Measurements from ENCODE around the gene ZSCAN1.

ZSCAN1 gene

DNA sequence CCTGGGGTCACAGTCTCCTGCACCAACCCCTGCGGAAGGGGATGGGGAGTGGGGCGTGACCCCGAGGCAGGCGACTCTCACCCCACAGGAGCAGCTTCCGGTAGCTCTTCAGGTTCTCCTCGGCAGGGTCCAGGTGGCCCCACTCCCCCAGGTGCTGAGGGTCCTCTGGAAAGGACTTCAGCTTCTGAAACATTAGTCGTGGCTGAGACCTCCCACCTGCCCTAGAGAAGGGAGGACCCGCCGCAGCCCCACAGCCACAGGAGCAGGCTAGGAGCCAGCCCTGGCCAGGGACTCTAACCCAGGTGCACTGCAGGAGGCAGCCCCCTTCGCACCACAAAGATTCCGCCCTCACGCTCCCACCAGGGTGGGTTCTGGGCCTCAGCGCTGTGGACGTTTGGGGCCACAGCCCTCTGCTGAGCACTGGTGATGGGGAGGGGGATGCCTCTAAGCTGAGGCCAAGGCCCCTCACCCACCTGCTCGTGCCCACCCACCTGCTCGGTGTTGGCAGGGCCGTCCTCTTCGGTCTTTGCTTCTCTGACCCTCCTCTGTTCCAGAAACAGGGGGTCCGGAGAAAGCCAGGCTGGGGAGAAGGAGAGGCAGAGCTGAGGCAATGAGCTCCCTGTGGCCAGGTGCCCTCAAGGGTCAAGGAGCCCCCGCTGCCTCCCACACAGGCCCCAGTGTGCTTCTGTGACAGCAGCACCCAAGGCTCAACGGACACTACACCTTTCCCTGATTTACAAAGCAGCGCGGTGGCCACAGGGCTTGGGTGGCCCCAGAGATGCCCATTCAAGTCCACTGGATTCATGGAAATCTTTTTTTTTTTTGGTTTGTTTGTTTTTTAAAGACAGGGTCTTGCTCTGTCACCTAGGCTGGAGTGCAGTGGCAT lies 53.2 kb downstream of the ZSCAN1 start:
- ChIA-PET CTCF (no interaction called here), POLR2A (ENCODE audit: low non-redundant PET) (no interaction called here)
- TF ChIP-seq, protein P1, sequence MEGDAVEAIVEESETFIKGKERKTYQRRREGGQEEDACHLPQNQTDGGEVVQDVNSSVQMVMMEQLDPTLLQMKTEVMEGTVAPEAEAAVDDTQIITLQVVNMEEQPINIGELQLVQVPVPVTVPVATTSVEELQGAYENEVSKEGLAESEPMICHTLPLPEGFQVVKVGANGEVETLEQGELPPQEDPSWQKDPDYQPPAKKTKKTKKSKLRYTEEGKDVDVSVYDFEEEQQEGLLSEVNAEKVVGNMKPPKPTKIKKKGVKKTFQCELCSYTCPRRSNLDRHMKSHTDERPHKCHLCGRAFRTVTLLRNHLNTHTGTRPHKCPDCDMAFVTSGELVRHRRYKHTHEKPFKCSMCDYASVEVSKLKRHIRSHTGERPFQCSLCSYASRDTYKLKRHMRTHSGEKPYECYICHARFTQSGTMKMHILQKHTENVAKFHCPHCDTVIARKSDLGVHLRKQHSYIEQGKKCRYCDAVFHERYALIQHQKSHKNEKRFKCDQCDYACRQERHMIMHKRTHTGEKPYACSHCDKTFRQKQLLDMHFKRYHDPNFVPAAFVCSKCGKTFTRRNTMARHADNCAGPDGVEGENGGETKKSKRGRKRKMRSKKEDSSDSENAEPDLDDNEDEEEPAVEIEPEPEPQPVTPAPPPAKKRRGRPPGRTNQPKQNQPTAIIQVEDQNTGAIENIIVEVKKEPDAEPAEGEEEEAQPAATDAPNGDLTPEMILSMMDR (conservative IDR thresholded peaks at IDR 0.05; ENCODE audit: low read depth), result no peak
- DNase-seq (ENCODE audit: low spot score), result no peak
- no peak overlapping the region for H3K27ac ChIP-seq

DNA sequence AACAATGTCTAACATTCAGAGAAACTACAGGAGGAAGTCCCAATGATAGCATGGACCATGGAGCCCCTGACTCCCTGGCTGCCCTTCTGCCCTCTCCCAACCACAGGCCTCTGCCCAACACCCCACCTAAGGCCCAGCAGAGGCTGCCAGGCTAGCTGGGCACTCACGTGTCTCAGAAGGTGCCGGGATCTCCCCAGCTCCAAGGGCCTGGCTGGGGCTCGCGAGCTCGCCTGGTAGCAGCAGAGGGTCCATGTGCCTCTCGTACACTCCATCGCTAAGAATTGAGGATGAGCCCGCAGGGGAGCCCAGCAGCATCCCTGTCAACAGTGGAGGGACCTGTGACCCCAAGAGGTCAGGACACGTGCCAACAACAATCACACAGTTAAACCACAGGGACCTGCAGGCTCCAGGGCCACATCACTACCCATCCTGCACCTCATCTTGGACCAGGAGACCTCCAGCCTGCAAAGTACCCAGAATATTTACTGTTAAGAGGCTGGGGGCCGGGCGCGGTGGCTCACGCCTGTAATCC lies 54.8 kb downstream of the ZSCAN1 start:
- TF ChIP-seq, protein P1 (conservative IDR thresholded peaks at IDR 0.05; ENCODE audit: low read depth), result no peak
- no peak for DNase-seq (ENCODE audit: low spot score)
- no peak overlapping the region for H3K27ac ChIP-seq
- CTCF ChIA-PET, result no interaction called here
- POLR2A ChIA-PET (ENCODE audit: low non-redundant PET), result no interaction called here

DNA sequence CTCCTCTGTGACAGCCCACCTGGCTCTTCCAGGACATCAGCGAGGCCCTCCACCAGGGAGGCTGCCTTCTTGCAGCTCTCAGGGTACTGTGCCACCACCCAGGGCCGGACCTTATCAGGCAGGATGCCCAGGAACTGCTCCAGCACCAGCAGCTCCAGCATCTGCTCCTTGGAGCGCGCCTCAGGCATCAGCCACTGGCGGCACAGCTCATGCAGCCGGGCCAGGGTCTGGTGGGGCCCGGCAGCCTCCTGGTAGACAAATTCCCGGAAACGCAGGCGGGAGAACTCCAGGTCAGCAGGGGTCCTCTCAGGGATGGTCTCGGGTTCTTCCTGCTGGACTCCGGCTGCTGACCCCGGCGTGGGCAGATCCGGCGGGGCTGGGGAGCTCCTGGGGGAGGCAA lies 56.0 kb downstream of the ZSCAN1 start:
- no peak overlapping the region for H3K27ac ChIP-seq
- TF ChIP-seq, protein P1 (conservative IDR thresholded peaks at IDR 0.05; ENCODE audit: low read depth), result no peak
- ChIA-PET POLR2A (ENCODE audit: low non-redundant PET) (no interaction called here), CTCF (no interaction called here)
- no peak for DNase-seq (ENCODE audit: low spot score)

DNA sequence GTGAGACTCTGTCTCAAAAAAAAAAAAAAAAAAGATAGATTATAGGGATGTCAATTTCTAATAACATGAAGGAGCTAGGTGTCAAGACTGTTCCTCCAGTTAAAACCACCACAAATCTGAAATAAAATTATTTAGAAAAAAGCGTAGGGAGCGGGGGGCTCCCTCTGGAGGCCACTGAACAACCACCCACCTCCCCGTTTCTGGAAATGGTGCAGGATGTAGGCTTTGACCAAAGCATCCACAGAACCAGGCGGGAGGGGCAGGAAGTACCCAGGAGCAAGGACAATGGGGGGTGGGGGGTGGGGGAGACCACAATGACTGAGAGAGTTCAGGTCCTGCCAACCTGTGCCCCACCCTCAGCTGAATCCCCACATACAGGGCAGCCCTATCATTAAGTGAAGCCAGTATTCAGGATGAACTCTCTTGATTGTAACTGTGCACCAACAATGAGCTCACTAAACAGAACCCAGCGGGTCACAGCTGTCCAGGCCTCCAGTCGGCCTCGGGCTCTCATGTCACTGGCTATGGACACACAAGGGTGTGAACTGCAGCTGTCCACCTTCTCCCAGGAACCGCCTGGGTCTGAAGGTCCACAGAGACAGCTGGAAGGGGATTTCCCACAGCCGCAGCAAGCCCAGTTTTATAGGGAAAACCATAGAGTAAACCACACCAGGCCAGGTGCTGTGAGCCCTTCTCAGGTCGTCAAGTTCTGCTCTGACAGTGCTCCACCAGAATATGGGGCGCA lies 57.6 kb downstream of the ZSCAN1 start:
- POLR2A ChIA-PET (ENCODE audit: low non-redundant PET), result no interaction called here
- CTCF ChIA-PET, result interaction anchor here (0.6 kb wide), 1 partner anchor 137 kb away, joined by 10 read pairs; the partner anchor contains the start of gene ZNF544
- DNase-seq (ENCODE audit: low spot score), result no peak
- H3K27ac ChIP-seq, result no peak overlapping the region
- TF ChIP-seq, protein P1 (conservative IDR thresholded peaks at IDR 0.05; ENCODE audit: low read depth), result no peak

DNA sequence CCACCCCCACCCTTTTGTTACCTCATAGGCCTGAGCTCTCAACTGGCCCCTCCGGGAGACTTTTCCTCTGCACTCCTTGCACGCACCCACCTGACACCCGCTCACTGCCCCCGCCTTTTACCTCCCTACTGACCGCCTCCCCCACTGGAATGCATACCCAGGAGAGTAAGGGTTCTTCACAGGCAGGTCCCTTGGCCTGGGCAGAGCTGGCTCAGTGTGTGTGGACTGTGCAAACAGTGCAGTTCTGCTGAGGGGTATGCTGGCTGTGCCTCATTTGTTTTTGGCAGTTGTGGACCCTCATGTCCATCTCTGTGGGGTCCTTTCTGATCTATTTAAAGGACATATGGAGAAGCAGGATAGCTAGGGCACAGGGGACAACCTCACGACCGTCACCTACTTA lies 59.2 kb downstream of the ZSCAN1 start:
- ChIA-PET POLR2A (ENCODE audit: low non-redundant PET) (interaction anchor here (0.6 kb wide), 1 partner anchor 9 kb away, joined by 3 read pairs; no protein-coding TSS in a partner anchor), CTCF (interaction anchor here (0.5 kb wide), 1 partner anchor 469 kb away, joined by 3 read pairs; no protein-coding TSS in a partner anchor)
- TF ChIP-seq, protein P1 (conservative IDR thresholded peaks at IDR 0.05; ENCODE audit: low read depth), result no peak
- no peak overlapping the region for H3K27ac ChIP-seq
- no peak for DNase-seq (ENCODE audit: low spot score)

DNA sequence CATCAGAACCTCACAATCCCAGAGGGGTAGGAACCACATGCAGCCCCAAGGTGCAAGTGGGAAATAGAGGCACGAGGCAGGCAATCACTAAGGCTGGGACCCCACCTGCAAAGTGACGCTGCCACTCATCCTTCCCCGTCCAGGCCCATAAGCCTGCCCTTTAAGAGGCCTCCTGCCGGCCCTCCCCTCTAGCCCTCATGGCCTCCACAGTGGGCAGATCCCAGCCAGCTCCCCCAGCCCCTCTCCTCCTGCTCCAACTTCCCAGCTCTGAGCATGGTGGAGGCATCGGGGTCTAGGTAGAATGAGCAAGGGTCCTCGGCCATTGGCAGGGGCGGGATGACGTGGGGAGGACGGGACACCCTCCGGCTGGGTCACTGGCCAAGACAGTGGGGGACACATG lies 61.5 kb downstream of the ZSCAN1 start:
- POLR2A ChIA-PET (ENCODE audit: low non-redundant PET), result no interaction called here
- TF ChIP-seq, protein P1 (conservative IDR thresholded peaks at IDR 0.05; ENCODE audit: low read depth), result no peak
- no peak for DNase-seq (ENCODE audit: low spot score)
- CTCF ChIA-PET, result no interaction called here
- H3K27ac ChIP-seq, result no peak overlapping the region

Data from RWPE1 (cell line).